CD4-positive, alpha-beta T cell (primary cell): ENCODE data around the gene FOXO1. TPM values are rescaled to one million over a fixed set of nuclear protein-coding genes. Genes with fewer than 3 reads are reported as not detected.

ENCODE experiments used
- ATAC-seq: fragments of 200-7000 bp; cut with Tn5 transposase; one replicate; pipeline ENCODE4 v1.10.0; 2022; ENCODE audit warnings: mild to moderate bottlenecking; ENCODE audit not compliant: poor library complexity
- CTCF ChIA-PET: fragments of 350-600 bp; sonication (Branson Sonifier 250); formaldehyde crosslinking; loops from one replicate; lab custom pipeline; 2021; ENCODE audit warnings: antibody characterized with exemption, inconsistent platforms; lab: Charles Lee
- POLR2A ChIA-PET: fragments of 350-600 bp; sonication (Branson Sonifier 250); formaldehyde crosslinking; loops from one replicate; lab custom pipeline; 2021; ENCODE audit warnings: antibody characterized with exemption, inconsistent platforms; lab: Charles Lee
- DNase-seq, 14 experiments: peaks; one replicate each; pipeline ENCODE4 v3.0.0-alpha.2; 2013 to 2020; ENCODE audit warnings: mixed read lengths in 2 of 14
- H3K27ac ChIP-seq, 2 donors: one replicate each; pipeline versions ENCODE4 v1.5.1 to v1.7.0; 2013; ENCODE audit warnings: low read length in 2 of 2, low read depth in 1 of 2, mild to moderate bottlenecking in 1 of 2
- H3K27me3 ChIP-seq, 2 experiments: 1 replicate in 1 of 2; 2 replicates in 1 of 2; pipeline versions ENCODE4 v1.6.1 to v1.7.0; 2013; ENCODE audit warnings: low read length in 2 of 2, control low read depth in 1 of 2, mild to moderate bottlenecking in 1 of 2, moderate library complexity in 1 of 2; ENCODE audit not compliant: insufficient read depth in 2 of 2, control insufficient read depth in 1 of 2
- H3K36me3 ChIP-seq: one replicate; pipeline ENCODE4 v1.6.1; 2013; ENCODE audit warnings: low read length, control low read depth; ENCODE audit not compliant: insufficient read depth
- H3K4me1 ChIP-seq: one replicate; pipeline ENCODE4 v1.6.1; 2013; ENCODE audit warnings: low read length, control low read depth; ENCODE audit not compliant: insufficient read depth
- H3K4me3 ChIP-seq: one replicate; pipeline ENCODE4 v1.5.1; 2013; ENCODE audit warnings: mild to moderate bottlenecking, low read length, moderate library complexity
- H3K9me3 ChIP-seq, 2 experiments: 1 replicate in 1 of 2; 2 replicates in 1 of 2; pipeline versions ENCODE4 v1.6.1 to v1.7.0; 2013; ENCODE audit warnings: low read length in 2 of 2, mild to moderate bottlenecking in 2 of 2, control low read depth in 1 of 2, moderate library complexity in 1 of 2; ENCODE audit not compliant: control insufficient read depth in 1 of 2, insufficient read depth in 1 of 2
- H3K27ac Mint-ChIP-seq: one replicate; pipeline ENCODE4 v1.8.0; 2020; ENCODE audit warnings: mixed read lengths
- H3K27me3 Mint-ChIP-seq: one replicate; pipeline ENCODE4 v1.8.0; 2021; ENCODE audit warnings: mixed read lengths
- H3K36me3 Mint-ChIP-seq: one replicate; pipeline ENCODE4 v1.8.0; 2021; ENCODE audit warnings: low read depth, mixed read lengths
- H3K4me1 Mint-ChIP-seq: one replicate; pipeline ENCODE4 v1.8.0; 2021; ENCODE audit warnings: low read depth, mixed read lengths
- H3K4me3 Mint-ChIP-seq: one replicate; pipeline ENCODE4 v1.8.0; 2020; ENCODE audit warnings: mild to moderate bottlenecking, mixed read lengths
- H3K9me3 Mint-ChIP-seq: one replicate; pipeline ENCODE4 v1.8.0; 2020; ENCODE audit warnings: mixed read lengths
- intact Hi-C, 2 experiments: fragments of 100-400 bp; cut with DNase I in 1 of 2; cut with micrococcal nuclease in 1 of 2; formaldehyde crosslinking; loops; one replicate each; pipeline versions ENCODE4 v1.15.1 to v1.9.0; 2023 to 2025; cut with DNase I, micrococcal nuclease
- total RNA-seq, 174 experiments: library from RNA in 2 of 174; stranded (reverse) in 2 of 174; gene quantifications; one replicate each; pipeline ENCODE4 v1.2.3 and lab custom pipeline; 2021 to 2026
- TF ChIP-seq, protein P1 (sequence below): fragments of 200-600 bp; IDR thresholded peaks from one replicate; pipeline ENCODE4 v1.8.0; 2022; ENCODE audit warnings: antibody characterized with exemption, mild to moderate bottlenecking

The FOXO1 gene
- total RNA-seq, 2 experiments from 2014 or later, result 93.1 to 101 TPM

DNA sequence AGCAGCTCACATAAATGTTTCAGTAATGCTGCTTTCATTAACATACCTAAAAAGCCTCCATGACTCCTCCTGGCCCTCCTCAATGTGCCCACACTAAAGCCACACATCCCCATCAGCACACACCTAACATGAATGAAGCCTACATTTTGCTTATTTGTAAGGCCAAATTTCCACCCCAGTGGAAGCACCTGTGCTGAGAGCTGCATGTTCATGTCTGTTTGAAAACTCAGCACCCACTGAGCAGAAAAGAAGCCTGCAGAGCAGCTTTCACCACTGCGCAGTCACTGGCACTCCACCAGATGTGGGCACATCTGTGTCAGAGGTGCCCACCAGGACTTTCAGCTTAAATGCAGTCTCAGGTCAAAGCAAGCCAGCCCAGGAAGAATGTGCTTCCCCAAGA is 93.5 kb downstream of the FOXO1 start:
- ATAC-seq (no peak), DNase-seq (no peak)
- ChIA-PET CTCF (interaction anchor here (0.6 kb wide), 1 partner anchor 81 kb away, joined by 3 read pairs; no protein-coding TSS in a partner anchor), POLR2A (interaction anchor here (1.0 to 1.6 kb wide), 4 partner anchors 8 to 65 kb away, joined by 3 read pairs; no protein-coding TSS in a partner anchor)
- Mint-ChIP-seq H3K27ac (peak overlapping the region; percentile 73), H3K27me3 (no peaks in the 10 kb centered on the region), H3K9me3 (no peaks in the 10 kb centered on the region), H3K4me1 (peaks cover 99% of the 10 kb centered on the region), H3K4me3 (peak overlapping the region; percentile 14), H3K36me3 (peaks cover 9% of the 10 kb centered on the region)
- TF ChIP-seq, protein P1, sequence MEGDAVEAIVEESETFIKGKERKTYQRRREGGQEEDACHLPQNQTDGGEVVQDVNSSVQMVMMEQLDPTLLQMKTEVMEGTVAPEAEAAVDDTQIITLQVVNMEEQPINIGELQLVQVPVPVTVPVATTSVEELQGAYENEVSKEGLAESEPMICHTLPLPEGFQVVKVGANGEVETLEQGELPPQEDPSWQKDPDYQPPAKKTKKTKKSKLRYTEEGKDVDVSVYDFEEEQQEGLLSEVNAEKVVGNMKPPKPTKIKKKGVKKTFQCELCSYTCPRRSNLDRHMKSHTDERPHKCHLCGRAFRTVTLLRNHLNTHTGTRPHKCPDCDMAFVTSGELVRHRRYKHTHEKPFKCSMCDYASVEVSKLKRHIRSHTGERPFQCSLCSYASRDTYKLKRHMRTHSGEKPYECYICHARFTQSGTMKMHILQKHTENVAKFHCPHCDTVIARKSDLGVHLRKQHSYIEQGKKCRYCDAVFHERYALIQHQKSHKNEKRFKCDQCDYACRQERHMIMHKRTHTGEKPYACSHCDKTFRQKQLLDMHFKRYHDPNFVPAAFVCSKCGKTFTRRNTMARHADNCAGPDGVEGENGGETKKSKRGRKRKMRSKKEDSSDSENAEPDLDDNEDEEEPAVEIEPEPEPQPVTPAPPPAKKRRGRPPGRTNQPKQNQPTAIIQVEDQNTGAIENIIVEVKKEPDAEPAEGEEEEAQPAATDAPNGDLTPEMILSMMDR, result no peak
- Histone ChIP-seq H3K4me1 (peaks cover 65% of the 10 kb centered on the region), H3K4me3 (no peak overlapping the region), H3K9me3 (no peaks in the 10 kb centered on the region), H3K27me3 (no peaks in the 10 kb centered on the region), H3K36me3 (no peaks in the 10 kb centered on the region), H3K27ac (no peak overlapping the region)
- intact Hi-C loops, result no loop called here

DNA sequence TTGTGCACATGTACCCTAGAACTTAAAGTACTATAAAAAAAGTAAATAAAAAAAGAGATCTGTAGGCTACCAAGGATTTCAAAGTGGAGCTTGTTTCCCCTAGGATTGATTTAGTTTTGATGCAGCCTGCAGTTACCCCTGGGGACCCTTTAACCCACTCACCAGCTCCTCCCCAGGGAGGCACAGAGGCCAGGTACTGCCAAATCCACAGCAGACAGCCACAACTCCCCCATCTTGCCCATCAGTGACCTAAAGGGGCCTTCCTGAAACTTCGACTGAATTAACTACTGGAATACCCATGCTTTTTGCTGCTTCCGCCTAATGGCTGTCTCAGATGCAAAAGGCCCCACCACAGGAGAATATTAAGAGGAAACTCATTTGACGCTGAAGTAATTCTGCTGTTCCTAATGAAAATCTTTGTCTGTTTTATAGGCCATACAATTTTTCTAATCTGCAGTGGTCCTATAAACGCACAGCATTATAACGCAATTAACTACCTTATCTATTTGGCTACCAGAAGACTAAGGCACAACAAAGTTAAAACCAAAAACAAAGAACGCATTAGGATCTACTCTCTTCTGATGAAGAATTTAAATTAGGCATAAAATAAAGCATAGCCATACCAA is 95.0 kb downstream of the FOXO1 start:
- Histone ChIP-seq H3K4me1 (peaks cover 75% of the 10 kb centered on the region), H3K4me3 (no peak overlapping the region), H3K9me3 (no peaks in the 10 kb centered on the region), H3K27ac (no peak overlapping the region), H3K27me3 (no peaks in the 10 kb centered on the region), H3K36me3 (no peaks in the 10 kb centered on the region)
- no peaks in the 10 kb centered on the region for H3K9me3 Mint-ChIP-seq
- no peak for ATAC-seq
- peak overlapping the region; percentile 49 for H3K4me3 Mint-ChIP-seq
- H3K4me1 Mint-ChIP-seq, result peaks cover 98% of the 10 kb centered on the region
- TF ChIP-seq, protein P1, result no peak
- H3K36me3 Mint-ChIP-seq, result peaks cover 9% of the 10 kb centered on the region
- no peak for DNase-seq
- CTCF ChIA-PET, result interaction anchor here (1.2 to 1.9 kb wide), 2 partner anchors 93 to 629 kb away, joined by 3 to 5 read pairs; no protein-coding TSS in a partner anchor
- H3K27me3 Mint-ChIP-seq, result no peaks in the 10 kb centered on the region
- intact Hi-C loops, result no loop called here
- POLR2A ChIA-PET, result interaction anchor here (0.8 to 1.6 kb wide), 6 partner anchors 9 to 94 kb away, joined by 3 to 5 read pairs (median 3); no protein-coding TSS in a partner anchor
- H3K27ac Mint-ChIP-seq, result peak overlapping the region; percentile 73

DNA sequence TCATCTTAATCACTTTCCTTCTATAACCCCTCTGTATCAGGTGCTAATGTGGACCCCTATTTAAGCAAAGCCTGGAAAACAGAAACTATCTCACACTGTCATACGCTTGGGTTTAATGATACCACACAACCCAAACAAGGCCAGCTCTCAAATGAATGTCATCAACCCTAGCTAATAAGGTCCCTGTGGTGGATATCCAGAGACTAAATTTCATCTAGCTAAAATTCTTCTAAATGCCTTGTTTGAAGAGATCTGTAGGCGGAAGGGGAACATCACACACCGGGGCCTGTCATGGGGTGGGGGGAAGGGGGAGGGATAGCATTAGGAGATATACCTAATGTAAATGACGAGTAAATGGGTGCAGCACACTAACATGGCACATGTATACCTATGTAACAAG is 95.5 kb downstream of the FOXO1 start:
- ChIA-PET CTCF (interaction anchor here (1.2 to 1.9 kb wide), 2 partner anchors 93 to 628 kb away, joined by 3 to 5 read pairs; no protein-coding TSS in a partner anchor), POLR2A (interaction anchor here (0.7 to 1.5 kb wide), 5 partner anchors 9 to 95 kb away, joined by 3 to 5 read pairs (median 3); no protein-coding TSS in a partner anchor)
- H3K9me3 Mint-ChIP-seq, result no peaks in the 10 kb centered on the region
- Histone ChIP-seq H3K27me3 (no peaks in the 10 kb centered on the region), H3K4me3 (no peak overlapping the region), H3K36me3 (no peaks in the 10 kb centered on the region), H3K9me3 (no peaks in the 10 kb centered on the region), H3K4me1 (peaks cover 75% of the 10 kb centered on the region), H3K27ac (no peak overlapping the region)
- peaks cover 95% of the 10 kb centered on the region for H3K4me1 Mint-ChIP-seq
- peak; percentile 25 for ATAC-seq
- H3K4me3 Mint-ChIP-seq, result peak overlapping the region; percentile 7
- H3K27ac Mint-ChIP-seq, result peak overlapping the region; percentile 73
- H3K27me3 Mint-ChIP-seq, result no peaks in the 10 kb centered on the region
- intact Hi-C loops, result no loop called here
- no peak for DNase-seq
- TF ChIP-seq, protein P1, result no peak
- H3K36me3 Mint-ChIP-seq, result peaks cover 6% of the 10 kb centered on the region
